Neural progenitor cell (in vitro differentiated cells): Measurements from ENCODE around the gene CCDC174.

Experiments
- CTCF ChIP-seq: fragments of 200-600 bp; sonication (generic); IDR thresholded peaks from 2 replicates; pipeline ENCODE4 v1.5.1; 2017; ENCODE audit warnings: antibody characterized with exemption, mild to moderate bottlenecking
- EZH2 ChIP-seq: fragments of 200-600 bp; sonication (generic); IDR thresholded peaks from 2 replicates; pipeline ENCODE4 v1.6.1; 2017; ENCODE audit warnings: antibody characterized with exemption, mild to moderate bottlenecking, moderate library complexity

DNA sequence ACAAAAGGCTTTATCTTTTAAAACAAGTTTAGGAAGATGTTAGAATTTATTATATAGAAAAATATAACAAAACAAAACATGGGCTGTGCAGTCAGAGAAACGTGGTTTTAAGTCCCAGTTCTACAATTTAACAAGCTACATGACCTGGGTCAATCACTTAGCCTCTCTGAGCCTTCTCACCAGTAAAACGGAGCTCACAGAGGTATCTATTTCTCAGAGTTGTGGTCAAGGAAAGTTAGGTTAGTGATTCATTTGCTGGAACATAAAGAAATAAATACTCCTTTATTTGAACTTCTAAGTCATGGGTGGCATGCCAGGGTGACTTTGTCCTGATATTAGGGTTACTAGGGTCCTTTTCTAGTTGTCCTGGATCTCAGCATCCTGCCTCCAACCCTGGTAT, 10.8 kb upstream of the CCDC174 start:
- TF ChIP-seq CTCF (no peak), EZH2 (no peak)
